Measurements from ENCODE around the gene GFER. TPM values are rescaled to one million over a fixed set of nuclear protein-coding genes. Genes with fewer than 3 reads are reported as not detected.
"Not testable (repeated sequence)": the region's sequence is repeated elsewhere in the genome, so short reads cannot be mapped to it uniquely, and the experiment has no call there.

Gene GFER
- total and polyA plus RNA-seq, 4 donors, result 7.4 to 28.4 (median 15.1) TPM

GRCh38 chr16:1953734-1954133, 30.3 kb upstream of the GFER start:
- no peak for DNase-seq (ENCODE audit: low spot score)
- Histone ChIP-seq H3K27ac (ENCODE audit: low read depth in 1 of 2, low read length in 2 of 2) (no peak overlapping the region), H3K9ac (ENCODE audit: low read depth in 1 of 2, low read length in 2 of 2) (no peak overlapping the region), H3K4me3 (ENCODE audit: low read depth in 1 of 3, low read length in 3 of 3) (no peak overlapping the region), H3K4me1 (ENCODE audit: control insufficient read depth in 4 of 4, insufficient read depth in 4 of 4, low read length in 3 of 4) (peaks cover under 1 to 3% (median 2%) of the 10 kb centered on the region in 4 donors), H3K9me3 (ENCODE audit: control insufficient read depth in 4 of 4, low read length in 3 of 4) (no peaks in the 10 kb centered on the region), H3K36me3 (ENCODE audit: control insufficient read depth in 4 of 4, insufficient read depth in 3 of 4, low read depth in 1 of 4, low read length in 3 of 4) (no peaks in the 10 kb centered on the region), H3K27me3 (ENCODE audit: control insufficient read depth in 4 of 4, insufficient read depth in 4 of 4, low read length in 3 of 4) (no peaks in the 10 kb centered on the region)
- 95% methylated on average over 22 of the region's 22 CpGs for WGBS
- TF ChIP-seq FOXA2 (IDR thresholded peaks at IDR 0.05), result no peak
- no peak for TF ChIP-seq YY1 (IDR thresholded peaks at IDR 0.05)
- no peak for TF ChIP-seq HNF4A (conservative IDR thresholded peaks at IDR 0.05)
- TF ChIP-seq, protein P1, sequence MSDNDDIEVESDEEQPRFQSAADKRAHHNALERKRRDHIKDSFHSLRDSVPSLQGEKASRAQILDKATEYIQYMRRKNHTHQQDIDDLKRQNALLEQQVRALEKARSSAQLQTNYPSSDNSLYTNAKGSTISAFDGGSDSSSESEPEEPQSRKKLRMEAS (IDR thresholded peaks at IDR 0.05), result no peak
- no peak for TF ChIP-seq FOXA1 (IDR thresholded peaks at IDR 0.05)
- no peak for TF ChIP-seq RXRA (IDR thresholded peaks at IDR 0.05)
- TF ChIP-seq, protein P2, sequence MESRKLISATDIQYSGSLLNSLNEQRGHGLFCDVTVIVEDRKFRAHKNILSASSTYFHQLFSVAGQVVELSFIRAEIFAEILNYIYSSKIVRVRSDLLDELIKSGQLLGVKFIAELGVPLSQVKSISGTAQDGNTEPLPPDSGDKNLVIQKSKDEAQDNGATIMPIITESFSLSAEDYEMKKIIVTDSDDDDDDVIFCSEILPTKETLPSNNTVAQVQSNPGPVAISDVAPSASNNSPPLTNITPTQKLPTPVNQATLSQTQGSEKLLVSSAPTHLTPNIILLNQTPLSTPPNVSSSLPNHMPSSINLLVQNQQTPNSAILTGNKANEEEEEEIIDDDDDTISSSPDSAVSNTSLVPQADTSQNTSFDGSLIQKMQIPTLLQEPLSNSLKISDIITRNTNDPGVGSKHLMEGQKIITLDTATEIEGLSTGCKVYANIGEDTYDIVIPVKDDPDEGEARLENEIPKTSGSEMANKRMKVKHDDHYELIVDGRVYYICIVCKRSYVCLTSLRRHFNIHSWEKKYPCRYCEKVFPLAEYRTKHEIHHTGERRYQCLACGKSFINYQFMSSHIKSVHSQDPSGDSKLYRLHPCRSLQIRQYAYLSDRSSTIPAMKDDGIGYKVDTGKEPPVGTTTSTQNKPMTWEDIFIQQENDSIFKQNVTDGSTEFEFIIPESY (IDR thresholded peaks at IDR 0.05), result no peak
- TF ChIP-seq, protein P3, sequence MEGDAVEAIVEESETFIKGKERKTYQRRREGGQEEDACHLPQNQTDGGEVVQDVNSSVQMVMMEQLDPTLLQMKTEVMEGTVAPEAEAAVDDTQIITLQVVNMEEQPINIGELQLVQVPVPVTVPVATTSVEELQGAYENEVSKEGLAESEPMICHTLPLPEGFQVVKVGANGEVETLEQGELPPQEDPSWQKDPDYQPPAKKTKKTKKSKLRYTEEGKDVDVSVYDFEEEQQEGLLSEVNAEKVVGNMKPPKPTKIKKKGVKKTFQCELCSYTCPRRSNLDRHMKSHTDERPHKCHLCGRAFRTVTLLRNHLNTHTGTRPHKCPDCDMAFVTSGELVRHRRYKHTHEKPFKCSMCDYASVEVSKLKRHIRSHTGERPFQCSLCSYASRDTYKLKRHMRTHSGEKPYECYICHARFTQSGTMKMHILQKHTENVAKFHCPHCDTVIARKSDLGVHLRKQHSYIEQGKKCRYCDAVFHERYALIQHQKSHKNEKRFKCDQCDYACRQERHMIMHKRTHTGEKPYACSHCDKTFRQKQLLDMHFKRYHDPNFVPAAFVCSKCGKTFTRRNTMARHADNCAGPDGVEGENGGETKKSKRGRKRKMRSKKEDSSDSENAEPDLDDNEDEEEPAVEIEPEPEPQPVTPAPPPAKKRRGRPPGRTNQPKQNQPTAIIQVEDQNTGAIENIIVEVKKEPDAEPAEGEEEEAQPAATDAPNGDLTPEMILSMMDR (IDR thresholded peaks at IDR 0.05; ENCODE audit: low read depth, low read length, missing input control), result no peak
- no peak for TF ChIP-seq RAD21 (IDR thresholded peaks at IDR 0.05)
- TF ChIP-seq, protein P4, sequence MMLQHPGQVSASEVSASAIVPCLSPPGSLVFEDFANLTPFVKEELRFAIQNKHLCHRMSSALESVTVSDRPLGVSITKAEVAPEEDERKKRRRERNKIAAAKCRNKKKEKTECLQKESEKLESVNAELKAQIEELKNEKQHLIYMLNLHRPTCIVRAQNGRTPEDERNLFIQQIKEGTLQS (IDR thresholded peaks at IDR 0.05), result no peak
- TF ChIP-seq EGR1 (IDR thresholded peaks at IDR 0.05; ENCODE audit: low read depth in 2 of 2), result no peak

DNA sequence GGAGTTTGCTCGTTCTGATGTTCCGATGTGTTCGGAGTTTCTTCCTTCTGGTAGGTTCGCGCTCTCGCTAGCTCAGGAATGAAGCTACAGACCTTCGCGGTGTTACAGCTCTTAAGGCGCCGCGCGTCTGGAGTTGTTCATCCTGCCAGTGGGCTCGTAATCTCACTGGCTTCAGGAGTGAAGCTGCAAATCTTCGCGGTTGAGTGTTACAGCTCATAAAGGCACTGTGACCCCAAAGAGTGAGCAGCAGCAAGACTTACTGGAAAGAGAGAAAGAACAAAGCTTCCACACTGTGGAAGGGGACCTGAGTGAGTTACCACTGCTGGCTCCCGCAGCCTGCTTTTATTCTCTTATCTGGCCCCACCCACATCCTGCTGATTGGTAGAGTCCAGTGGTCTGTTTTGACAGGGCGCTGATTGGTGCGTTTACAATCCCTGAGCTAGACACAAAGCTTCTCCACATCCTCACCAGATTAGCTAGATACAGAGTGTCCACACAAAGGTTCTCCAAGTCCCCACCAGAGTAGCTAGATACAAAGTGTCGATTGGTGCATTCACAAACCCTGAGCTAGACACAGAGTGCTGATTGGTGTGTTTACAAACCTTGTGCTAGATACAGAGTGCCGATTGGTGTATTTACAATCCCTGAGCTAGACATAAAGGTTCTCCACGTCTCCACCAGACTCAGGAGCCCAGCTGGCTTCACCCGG, 26.4 kb upstream of the GFER start:
- WGBS, result 93% methylated on average over 21 of the region's 22 CpGs
- not testable (repeated sequence) for H3K9ac ChIP-seq (ENCODE audit: low read depth in 1 of 2, low read length in 2 of 2); H3K4me3 ChIP-seq (ENCODE audit: low read depth in 1 of 3, low read length in 3 of 3); H3K27me3 ChIP-seq (ENCODE audit: control insufficient read depth in 4 of 4, insufficient read depth in 4 of 4, low read length in 3 of 4); H3K27ac ChIP-seq (ENCODE audit: low read depth in 1 of 2, low read length in 2 of 2); DNase-seq (ENCODE audit: low spot score); H3K9me3 ChIP-seq (ENCODE audit: control insufficient read depth in 4 of 4, low read length in 3 of 4)
- Histone ChIP-seq H3K4me1 (ENCODE audit: control insufficient read depth in 4 of 4, insufficient read depth in 4 of 4, low read length in 3 of 4) (peaks cover 2 to 19% (median 15%) of the 10 kb centered on the region in 4 donors), H3K36me3 (ENCODE audit: control insufficient read depth in 4 of 4, insufficient read depth in 3 of 4, low read depth in 1 of 4, low read length in 3 of 4) (peaks cover 0 to 14% (median 6%) of the 10 kb centered on the region in 4 donors)

GRCh38 chr16:1958143-1958491, 25.9 kb upstream of the GFER start:
- H3K27ac ChIP-seq (ENCODE audit: low read depth in 1 of 2, low read length in 2 of 2); H3K27me3 ChIP-seq (ENCODE audit: control insufficient read depth in 4 of 4, insufficient read depth in 4 of 4, low read length in 3 of 4); DNase-seq (ENCODE audit: low spot score); H3K9me3 ChIP-seq (ENCODE audit: control insufficient read depth in 4 of 4, low read length in 3 of 4); H3K4me3 ChIP-seq (ENCODE audit: low read depth in 1 of 3, low read length in 3 of 3); H3K9ac ChIP-seq (ENCODE audit: low read depth in 1 of 2, low read length in 2 of 2): not testable (repeated sequence)
- WGBS, result 70% methylated on average over 30 of the region's 30 CpGs
- Histone ChIP-seq H3K4me1 (ENCODE audit: control insufficient read depth in 4 of 4, insufficient read depth in 4 of 4, low read length in 3 of 4) (peaks cover 3 to 20% (median 15%) of the 10 kb centered on the region in 4 donors), H3K36me3 (ENCODE audit: control insufficient read depth in 4 of 4, insufficient read depth in 3 of 4, low read depth in 1 of 4, low read length in 3 of 4) (peaks cover 0 to 19% (median 6%) of the 10 kb centered on the region in 4 donors)
